H1 (cell line): ENCODE results near the gene NPSR1. TPM values are rescaled to one million over a fixed set of nuclear protein-coding genes. Genes with fewer than 3 reads are reported as not detected.

ENCODE experiments used
- BCL11A ChIP-seq, 2 experiments: IDR thresholded peaks; one replicate each; pipeline ENCODE4 v1.6.1; 2011; ENCODE audit warnings: low read depth in 2 of 2, low read length in 2 of 2, mild to moderate bottlenecking in 2 of 2
- RNF2 ChIP-seq: fragments of 200-900, 300-1000 bp; sonication (generic); IDR thresholded peaks from 2 replicates; pipeline ENCODE4 v1.7.1; 2016; ENCODE audit warnings: borderline replicate concordance, low read depth, mild to moderate bottlenecking, antibody characterized with exemption, low read length; ENCODE audit not compliant: poor library complexity, severe bottlenecking; ENCODE audit errors: missing control alignments
- YY1 ChIP-seq: IDR thresholded peaks from 2 replicates; pipeline ENCODE4 v1.6.1; 2011; ENCODE audit warnings: low read depth, mild to moderate bottlenecking, low read length
- polyA plus RNA-seq, 7 experiments: library from polyadenylated mRNA; depleted of rRNA in 3 of 7; stranded (reverse) in 5 of 7; unstranded in 2 of 7; fragments of >200 nt in 5 of 7; fragments of 200-250 nt in 2 of 7; gene quantifications; 1 replicate in 5 of 7; 2 replicates in 1 of 7; 4 replicates in 1 of 7; pipeline versions ENCODE4 v1.2.1 to v1.2.3, GENCODE V29; 2011 to 2013; ENCODE audit warnings: missing spikeins in 2 of 7, mixed read lengths in 2 of 7
- total RNA-seq: library from RNA; stranded (reverse); fragmentation: NEBNext Ultra II Directional; extraction: Animal tissue kit (Norgen Biotek cat#: 25700); gene quantifications from 2 replicates; pipeline ENCODE4 v1.2.1, GENCODE V29; 2021

NPSR1 gene
- total and polyA plus RNA-seq, 2 of the 8 experiments (the other 6 are each of a cell fraction or from before 2014, with no cell fraction given), result not detected

DNA sequence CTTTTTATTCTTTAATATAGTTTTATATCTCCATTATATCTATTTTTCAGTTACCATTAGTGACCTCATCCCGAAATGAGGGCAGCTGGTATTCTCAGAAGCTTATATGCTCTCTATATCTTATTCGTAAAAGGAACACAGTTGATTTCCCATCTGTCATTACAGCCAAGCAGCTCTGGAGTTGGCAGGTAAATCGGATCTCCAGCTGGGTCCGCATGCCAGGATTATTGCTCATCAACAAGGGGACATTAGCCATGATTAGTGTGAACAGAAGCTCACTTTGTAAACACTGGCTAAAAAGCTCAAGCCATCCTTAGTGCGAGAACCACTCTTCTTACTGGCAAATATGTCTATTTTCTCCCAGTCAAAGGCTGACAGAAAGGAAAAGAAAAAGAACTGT, 180.3 kb downstream of the NPSR1 start (continued):
- TF ChIP-seq RNF2 (no peak), BCL11A (IDR thresholded peaks at IDR 0.05; ENCODE audit: low read depth in 2 of 2, low read length in 2 of 2) (no peak), YY1 (no peak)
